ENCODE measurements around the gene NUP210L.

DNA sequence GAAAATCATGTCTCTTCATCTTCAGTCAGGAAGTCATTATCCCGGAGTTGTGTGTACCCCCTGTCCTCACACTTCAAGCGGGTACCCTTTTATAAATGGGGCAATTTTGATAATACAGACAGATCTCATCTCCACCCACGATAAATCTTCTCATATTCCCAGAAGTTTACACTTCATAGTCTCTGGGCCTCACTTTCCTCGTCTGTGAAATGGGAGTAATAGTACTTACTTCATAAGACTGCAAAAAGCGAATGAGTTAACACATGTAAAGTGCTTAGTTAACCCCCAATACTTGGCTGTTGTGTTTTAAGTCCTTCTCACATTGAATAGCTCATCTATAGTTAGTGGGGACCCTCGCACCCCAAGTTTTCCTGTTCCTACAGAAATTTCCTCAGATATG, 820 bp downstream of the NUP210L start:
- TF ChIP-seq, protein P1, sequence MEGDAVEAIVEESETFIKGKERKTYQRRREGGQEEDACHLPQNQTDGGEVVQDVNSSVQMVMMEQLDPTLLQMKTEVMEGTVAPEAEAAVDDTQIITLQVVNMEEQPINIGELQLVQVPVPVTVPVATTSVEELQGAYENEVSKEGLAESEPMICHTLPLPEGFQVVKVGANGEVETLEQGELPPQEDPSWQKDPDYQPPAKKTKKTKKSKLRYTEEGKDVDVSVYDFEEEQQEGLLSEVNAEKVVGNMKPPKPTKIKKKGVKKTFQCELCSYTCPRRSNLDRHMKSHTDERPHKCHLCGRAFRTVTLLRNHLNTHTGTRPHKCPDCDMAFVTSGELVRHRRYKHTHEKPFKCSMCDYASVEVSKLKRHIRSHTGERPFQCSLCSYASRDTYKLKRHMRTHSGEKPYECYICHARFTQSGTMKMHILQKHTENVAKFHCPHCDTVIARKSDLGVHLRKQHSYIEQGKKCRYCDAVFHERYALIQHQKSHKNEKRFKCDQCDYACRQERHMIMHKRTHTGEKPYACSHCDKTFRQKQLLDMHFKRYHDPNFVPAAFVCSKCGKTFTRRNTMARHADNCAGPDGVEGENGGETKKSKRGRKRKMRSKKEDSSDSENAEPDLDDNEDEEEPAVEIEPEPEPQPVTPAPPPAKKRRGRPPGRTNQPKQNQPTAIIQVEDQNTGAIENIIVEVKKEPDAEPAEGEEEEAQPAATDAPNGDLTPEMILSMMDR (conservative IDR thresholded peaks at IDR 0.05; ENCODE audit: low read length): no peak
- TF ChIP-seq EZH2phosphoT487 (IDR thresholded peaks at IDR 0.05; ENCODE audit: borderline replicate concordance, low read depth, low read length): no peak
